Epithelial cell of prostate (primary cell): ENCODE data around the gene NTSR2.

ENCODE experiments used
- DNase-seq: peaks from one replicate; pipeline ENCODE4 v3.0.0-alpha.2; 2011; ENCODE audit warnings: low read depth, low spot score
- H3K27ac ChIP-seq: fragments of 450-650 bp; 2 replicates; pipeline ENCODE4 v1.5.1; 2017; ENCODE audit warnings: mild to moderate bottlenecking

NTSR2 gene

GRCh38 chr2:11680901-11681721 is 11.1 kb upstream of the NTSR2 start:
- DNase-seq = no peak
- H3K27ac ChIP-seq = no peak overlapping the region

DNA sequence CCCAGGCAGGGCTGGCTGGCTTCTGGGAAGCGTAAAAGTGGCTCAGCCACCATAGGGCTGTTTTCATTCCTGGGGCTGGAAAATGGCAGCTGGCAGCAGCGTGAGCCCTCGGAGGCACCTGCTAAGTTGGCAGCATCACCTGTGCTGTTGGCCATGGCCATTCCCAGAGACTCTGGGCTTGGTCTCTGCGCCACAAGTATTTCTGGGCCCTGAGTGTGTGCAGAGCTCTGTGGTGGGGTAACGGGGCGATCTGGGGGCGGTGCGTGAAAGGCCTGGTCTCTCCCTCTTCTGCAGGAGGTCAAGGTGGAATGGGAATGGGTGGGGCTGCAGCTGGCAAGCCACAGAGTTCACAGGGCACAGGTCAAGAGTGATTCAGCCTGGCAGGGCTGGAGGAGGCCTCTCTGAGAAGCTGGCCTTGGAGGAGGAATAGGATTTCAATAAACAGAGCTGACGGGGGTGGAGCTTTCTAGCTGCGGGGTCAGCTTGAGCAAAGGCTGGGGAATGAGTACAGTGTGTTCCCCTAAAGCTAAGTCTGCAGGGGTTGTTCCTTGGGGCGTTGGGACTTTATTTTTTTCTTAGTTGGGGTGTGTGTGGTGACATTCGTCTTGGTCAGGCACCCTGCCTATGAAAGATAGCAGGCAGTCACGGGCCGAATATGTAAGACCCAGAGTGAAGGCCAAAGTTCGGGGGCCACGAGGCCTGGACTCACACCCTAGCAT is 10.3 kb upstream of the NTSR2 start:
- no peak for DNase-seq
- no peak overlapping the region for H3K27ac ChIP-seq

GRCh38 chr2:11679486-11680181 is 9.6 kb upstream of the NTSR2 start:
- no peak overlapping the region for H3K27ac ChIP-seq

GRCh38 chr2:11679016-11679415 is 9.0 kb upstream of the NTSR2 start:
- DNase-seq = no peak
- H3K27ac ChIP-seq = no peak overlapping the region

More at GRCh38 chr2:11679486-11680181, 9.6 kb upstream of the NTSR2 start:
- no peak for DNase-seq

- no peak for DNase-seq
- no peak overlapping the region for H3K27ac ChIP-seq
These were observed 8.4 kb upstream of the NTSR2 start for GRCh38 chr2:11678306-11678960.

GRCh38 chr2:11677136-11678055 is 7.4 kb upstream of the NTSR2 start:
- H3K27ac ChIP-seq = no peak overlapping the region
- no peak for DNase-seq

GRCh38 chr2:11676640-11677039 is 6.6 kb upstream of the NTSR2 start:
- DNase-seq = no peak
- H3K27ac ChIP-seq = no peak overlapping the region

DNA sequence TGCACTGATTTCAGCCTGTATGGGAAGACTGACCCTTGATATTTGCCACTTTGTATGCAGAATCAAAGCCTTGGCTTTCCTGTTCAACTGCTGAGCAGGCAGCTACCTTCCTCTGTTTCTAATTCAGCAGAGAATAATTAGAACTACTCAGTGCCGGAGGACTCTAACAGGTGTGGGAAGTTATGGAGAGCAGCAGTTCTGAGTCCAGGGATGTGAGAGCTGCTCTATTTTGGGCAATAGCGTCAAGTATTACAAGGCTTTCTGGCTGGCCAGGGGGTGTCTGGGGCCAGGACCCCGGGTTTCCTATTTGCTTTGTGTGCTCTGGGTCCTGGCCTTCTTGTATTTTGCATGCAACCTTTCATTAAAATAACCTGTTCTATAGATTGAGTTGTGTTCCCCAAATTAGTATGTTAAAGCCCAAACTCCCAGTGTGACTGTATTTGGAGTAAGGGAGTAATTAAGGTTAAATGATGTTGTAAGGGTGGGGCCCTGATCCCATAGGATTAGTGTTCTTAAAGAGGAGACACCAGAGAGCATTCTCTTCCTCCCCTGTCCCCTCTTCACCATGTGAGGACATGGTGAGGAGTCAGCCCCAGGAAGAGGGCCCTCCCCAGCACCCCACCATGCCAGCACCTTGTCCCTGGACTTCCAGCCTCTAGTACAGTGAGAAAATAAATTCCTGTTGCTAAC is 5.6 kb upstream of the NTSR2 start:
- no peak for DNase-seq
- H3K27ac ChIP-seq = no peak overlapping the region

DNA sequence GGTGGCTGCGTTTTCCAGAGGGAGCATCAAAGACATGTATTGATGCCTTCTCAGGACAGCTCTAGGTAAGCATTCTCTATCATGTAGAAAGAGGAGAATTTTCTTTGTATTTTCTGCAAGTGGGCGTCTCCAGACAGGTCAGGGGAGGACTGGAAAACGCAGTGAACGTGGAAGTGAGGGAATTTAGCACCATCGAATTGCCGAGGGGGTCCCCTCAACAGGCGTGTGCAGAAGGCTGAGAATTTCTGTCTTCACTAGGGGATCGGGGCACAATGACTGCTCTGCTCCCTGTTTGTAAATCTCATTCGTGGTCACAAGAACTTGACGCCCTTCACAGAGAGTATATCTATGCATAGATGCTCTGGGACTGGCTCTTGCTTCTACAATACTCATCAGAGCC is 5.0 kb upstream of the NTSR2 start:
- no peak for DNase-seq
- no peak overlapping the region for H3K27ac ChIP-seq

GRCh38 chr2:11672407-11672806 is 2.4 kb upstream of the NTSR2 start:
- no peak overlapping the region for H3K27ac ChIP-seq
- DNase-seq = no peak

DNA sequence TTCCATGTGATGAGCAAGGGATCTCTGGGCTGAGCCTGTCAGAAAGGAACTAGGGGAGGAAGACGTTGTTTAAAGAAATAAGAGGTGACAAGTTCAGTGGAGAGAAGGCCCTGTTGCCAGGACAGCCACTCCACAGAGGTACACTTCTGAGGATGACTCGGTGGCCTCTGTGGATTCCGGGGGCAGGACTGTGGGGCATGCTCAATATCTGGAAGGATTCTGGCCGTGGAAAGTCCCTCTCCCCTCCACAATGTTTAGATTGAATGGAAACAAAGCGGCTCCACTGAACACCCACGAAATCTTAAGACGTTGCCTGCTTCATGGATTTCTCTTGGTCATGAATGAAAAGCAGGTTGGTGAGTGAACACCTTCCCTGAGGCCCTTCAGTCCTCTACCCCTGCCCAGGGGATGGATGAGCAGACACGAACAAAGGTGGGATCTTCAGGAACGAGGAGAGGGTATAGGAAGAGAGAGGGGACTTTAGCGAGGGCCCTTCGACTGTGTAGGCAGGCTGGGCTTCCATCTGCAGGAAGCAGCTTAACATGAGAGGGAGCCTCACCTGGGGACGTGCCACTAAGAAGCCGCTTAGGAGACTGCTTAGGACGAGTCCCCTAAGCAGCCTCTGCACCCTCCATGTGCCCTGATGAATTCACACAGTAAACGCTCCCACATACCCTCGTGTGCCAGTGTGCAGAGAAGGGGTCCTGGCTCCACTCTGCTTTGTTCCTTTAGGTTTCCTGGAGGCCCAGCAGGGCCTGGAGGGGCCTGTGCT is 1.9 kb downstream of the NTSR2 start:
- no peak for DNase-seq

DNA sequence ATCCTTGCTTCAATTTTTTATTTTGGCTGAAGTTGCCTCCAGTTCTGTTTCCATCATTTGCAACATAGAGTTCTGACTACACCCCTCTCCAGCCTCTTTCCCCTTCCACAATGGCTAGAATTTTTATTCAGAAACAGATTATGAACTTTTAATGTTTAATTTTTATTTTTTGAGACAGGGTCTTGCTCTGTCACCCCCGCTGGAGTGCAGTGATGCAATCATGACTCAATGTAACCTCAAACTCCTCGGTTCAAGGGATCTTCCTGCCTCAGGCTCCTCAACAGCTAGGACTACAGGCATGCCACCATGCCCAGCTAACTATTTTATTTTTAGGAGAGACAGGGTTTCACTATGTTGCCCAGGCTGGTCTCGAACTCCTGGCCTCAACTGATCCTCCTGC is 2.8 kb downstream of the NTSR2 start:
- H3K27ac ChIP-seq = no peak overlapping the region
- DNase-seq = no peak

More for the DNA sequence above, 1.9 kb downstream of the NTSR2 start:
- H3K27ac ChIP-seq = no peak overlapping the region

- no peak for DNase-seq
- no peak overlapping the region for H3K27ac ChIP-seq
These were observed 4.3 kb downstream of the NTSR2 start for GRCh38 chr2:11665510-11666362.

GRCh38 chr2:11665028-11665427 is 5.0 kb downstream of the NTSR2 start:
- no peak for DNase-seq
- no peak overlapping the region for H3K27ac ChIP-seq

GRCh38 chr2:11663427-11663826 is 6.6 kb downstream of the NTSR2 start:
- no peak for DNase-seq
- H3K27ac ChIP-seq = no peak overlapping the region

- no peak for DNase-seq
- H3K27ac ChIP-seq = no peak overlapping the region
These were observed 7.1 kb downstream of the NTSR2 start for GRCh38 chr2:11662882-11663281.

GRCh38 chr2:11661891-11662435 is 8.0 kb downstream of the NTSR2 start:
- no peak overlapping the region for H3K27ac ChIP-seq
- DNase-seq = no peak
